ENCODE measurements around the gene APP. TPM values are rescaled to one million over a fixed set of nuclear protein-coding genes. Genes with fewer than 3 reads are reported as not detected.
A peak's percentile ranks its signal among the peaks of the same experiment; 100 is the strongest.

APP gene
- total RNA-seq, 2 donors from 2014 or later, result 460 to 557 TPM

DNA sequence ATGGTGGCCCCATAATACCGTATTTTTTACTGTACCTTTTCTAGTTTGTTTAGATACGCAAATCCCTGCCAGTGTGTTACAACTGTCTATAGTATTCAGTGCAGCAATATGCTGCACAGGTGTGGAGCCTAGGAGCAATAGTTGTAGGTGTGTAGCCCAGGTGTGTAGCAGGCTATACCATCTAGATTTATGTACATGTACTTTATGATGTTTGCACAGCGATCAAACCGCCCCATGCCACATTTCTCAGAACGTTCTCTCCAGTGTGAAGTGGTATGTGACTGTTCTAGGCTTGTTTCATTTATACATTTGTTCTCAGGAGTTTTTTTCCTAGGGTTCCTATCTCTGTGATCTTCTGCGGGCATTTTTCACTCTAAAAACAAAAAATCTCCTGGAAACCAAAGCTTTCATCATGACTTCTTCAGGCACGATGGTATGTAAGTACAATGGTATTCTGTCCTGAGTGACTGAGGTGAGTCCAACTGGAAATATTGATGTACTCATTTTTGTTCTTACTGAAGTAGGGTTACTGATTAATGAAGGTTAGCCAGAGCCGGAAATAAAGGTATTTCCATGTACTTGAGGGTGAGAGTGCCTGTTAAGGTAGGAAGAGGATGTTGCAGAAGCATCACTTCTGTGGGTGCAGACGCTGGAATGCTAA lies 282.8 kb downstream of the APP start:
- 96 to 97% methylated on average over 7 to 9 of the region's 9 CpGs for WGBS, 2 experiments (ENCODE audit: insufficient coverage in 1 of 2, insufficient read length in 1 of 2)
- Mint-ChIP-seq H3K4me1 (no peaks in the 10 kb centered on the region), H3K36me3 (ENCODE audit: low read depth) (peaks cover 82% of the 10 kb centered on the region)

GRCh38 chr21:25887166-25887565 lies 283.4 kb downstream of the APP start:
- no peaks in the 10 kb centered on the region for H3K4me1 Mint-ChIP-seq

More for the DNA sequence above, 282.8 kb downstream of the APP start:
- no peak for DNase-seq
- H3K9ac ChIP-seq (ENCODE audit: extremely low read depth, low read length, poor library complexity, severe bottlenecking), result no peak overlapping the region
- no peak for TF ChIP-seq CTCF (conservative IDR thresholded peaks at IDR 0.05)
- Mint-ChIP-seq H3K27ac (peak overlapping the region; percentile 5), H3K27me3 (ENCODE audit: insufficient read depth) (no peaks in the 10 kb centered on the region), H3K9me3 (peaks cover 9% of the 10 kb centered on the region), H3K4me3 (no peak overlapping the region)
- H3K4me1 ChIP-seq (ENCODE audit: control insufficient read depth, insufficient read depth, low read length), result no peaks in the 10 kb centered on the region
- H3K36me3 ChIP-seq (ENCODE audit: control insufficient read depth, insufficient read depth, low read length), result peaks cover 90% of the 10 kb centered on the region
- H3K9me3 ChIP-seq (ENCODE audit: control insufficient read depth, low read length), result peaks cover 1% of the 10 kb centered on the region
- H3K4me3 ChIP-seq (ENCODE audit: low read length), result no peak overlapping the region
- H3K27me3 ChIP-seq (ENCODE audit: control insufficient read depth, insufficient read depth, low read length, poor library complexity, severe bottlenecking), result no peaks in the 10 kb centered on the region
- no peak overlapping the region for H3K27ac ChIP-seq (ENCODE audit: low read depth, low read length)

DNA sequence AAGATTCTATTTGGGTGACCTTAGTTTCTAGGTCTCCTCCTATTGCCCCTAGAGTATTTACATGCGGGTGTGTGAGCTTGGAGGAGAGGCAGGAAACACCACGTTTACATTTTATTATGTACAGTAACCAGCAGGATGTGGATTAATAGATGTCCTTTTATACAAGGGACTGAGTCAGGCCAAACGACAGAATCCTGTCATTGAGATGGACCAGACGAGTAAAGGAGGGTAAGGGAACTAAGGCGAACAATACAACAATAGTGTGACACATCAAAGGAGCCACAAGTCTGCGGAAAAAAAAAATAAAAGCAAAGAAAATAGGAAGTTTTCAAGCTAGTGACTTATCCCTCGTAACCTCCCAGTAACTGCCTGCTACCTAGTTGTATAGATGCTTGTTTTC lies 284.7 kb downstream of the APP start:
- Mint-ChIP-seq H3K9me3 (peaks cover 13% of the 10 kb centered on the region), H3K36me3 (ENCODE audit: low read depth) (peaks cover 89% of the 10 kb centered on the region), H3K27ac (peak overlapping the region; percentile 16), H3K27me3 (ENCODE audit: insufficient read depth) (no peaks in the 10 kb centered on the region), H3K4me1 (no peaks in the 10 kb centered on the region), H3K4me3 (no peak overlapping the region)
- no peak for DNase-seq
- no peak overlapping the region for H3K4me3 ChIP-seq (ENCODE audit: low read length)
- peaks cover 7% of the 10 kb centered on the region for H3K9me3 ChIP-seq (ENCODE audit: control insufficient read depth, low read length)
- no peaks in the 10 kb centered on the region for H3K4me1 ChIP-seq (ENCODE audit: control insufficient read depth, insufficient read depth, low read length)
- WGBS, 2 experiments (ENCODE audit: insufficient coverage in 1 of 2, insufficient read length in 1 of 2), result 85 to 91% methylated on average over 4 to 7 of the region's 7 CpGs
- no peaks in the 10 kb centered on the region for H3K27me3 ChIP-seq (ENCODE audit: control insufficient read depth, insufficient read depth, low read length, poor library complexity, severe bottlenecking)
- H3K9ac ChIP-seq (ENCODE audit: extremely low read depth, low read length, poor library complexity, severe bottlenecking), result no peak overlapping the region
- no peak for TF ChIP-seq CTCF (conservative IDR thresholded peaks at IDR 0.05)
- no peak overlapping the region for H3K27ac ChIP-seq (ENCODE audit: low read depth, low read length)
- peaks cover 89% of the 10 kb centered on the region for H3K36me3 ChIP-seq (ENCODE audit: control insufficient read depth, insufficient read depth, low read length)

More at GRCh38 chr21:25887166-25887565, 283.4 kb downstream of the APP start:
- H3K27me3 Mint-ChIP-seq (ENCODE audit: insufficient read depth), result no peaks in the 10 kb centered on the region
- peaks cover 7% of the 10 kb centered on the region for H3K9me3 ChIP-seq (ENCODE audit: control insufficient read depth, low read length)
- no peak overlapping the region for H3K9ac ChIP-seq (ENCODE audit: extremely low read depth, low read length, poor library complexity, severe bottlenecking)
- H3K36me3 ChIP-seq (ENCODE audit: control insufficient read depth, insufficient read depth, low read length), result peaks cover 90% of the 10 kb centered on the region
- WGBS, 2 experiments (ENCODE audit: insufficient coverage in 1 of 2, insufficient read length in 1 of 2), result 96 to 98% methylated on average over 4 of the region's 4 CpGs
- H3K27ac Mint-ChIP-seq, result no peak overlapping the region
- no peaks in the 10 kb centered on the region for H3K4me1 ChIP-seq (ENCODE audit: control insufficient read depth, insufficient read depth, low read length)
- no peak overlapping the region for H3K4me3 ChIP-seq (ENCODE audit: low read length)
- no peaks in the 10 kb centered on the region for H3K27me3 ChIP-seq (ENCODE audit: control insufficient read depth, insufficient read depth, low read length, poor library complexity, severe bottlenecking)
- H3K4me3 Mint-ChIP-seq, result no peak overlapping the region
- no peak overlapping the region for H3K27ac ChIP-seq (ENCODE audit: low read depth, low read length)
- TF ChIP-seq CTCF (conservative IDR thresholded peaks at IDR 0.05), result peak; percentile 70
- DNase-seq, result no peak
- H3K36me3 Mint-ChIP-seq (ENCODE audit: low read depth), result peaks cover 88% of the 10 kb centered on the region
- H3K9me3 Mint-ChIP-seq, result peaks cover 13% of the 10 kb centered on the region

Measured in endodermal cell (in vitro differentiated cells).